ENCODE data around the gene HRH2. TPM values are rescaled to one million over a fixed set of nuclear protein-coding genes. Genes with fewer than 3 reads are reported as not detected.
A peak's percentile ranks its signal among the peaks of the same experiment; 100 is the strongest.

The HRH2 gene
- total RNA-seq, 1 experiment from 2014 or later = 3.3 TPM

GRCh38 chr5:175712681-175713085 is 54.8 kb downstream of the HRH2 start:
- Histone ChIP-seq H3K4ac (ENCODE audit: low read depth, low read length) (no peak overlapping the region), H3K27me3 (ENCODE audit: insufficient read depth, low read length) (no peaks in the 10 kb centered on the region), H2BK120ac (ENCODE audit: low read depth, low read length, poor library complexity, severe bottlenecking) (no peak overlapping the region), H3K79me1 (ENCODE audit: insufficient read depth, low read depth, low read length, poor library complexity, severe bottlenecking) (no peaks in the 10 kb centered on the region), H3T11ph (ENCODE audit: low read length) (no peak overlapping the region), H2BK12ac (ENCODE audit: insufficient read length, low read depth, low read length) (no peak overlapping the region), H4K20me1 (ENCODE audit: control insufficient read depth, insufficient read depth, insufficient read length) (no peaks in the 10 kb centered on the region), H3K79me2 (ENCODE audit: insufficient read depth, low read length) (no peaks in the 10 kb centered on the region), H3K4me1 (ENCODE audit: insufficient read depth, low read length) (no peaks in the 10 kb centered on the region), H2BK5ac (ENCODE audit: insufficient read length, low read length) (no peak overlapping the region), H3K9me3 (ENCODE audit: control insufficient read depth, low read depth, low read length) (peaks cover 6% of the 10 kb centered on the region), H3K14ac (ENCODE audit: insufficient read depth, low read length) (no peak overlapping the region), H3K27ac (ENCODE audit: insufficient read length, low read depth, low read length) (no peak overlapping the region), H4K8ac (replicated peaks; ENCODE audit: insufficient read length, low read depth, low read length) (no peak overlapping the region), H3K23me2 (ENCODE audit: insufficient read length, low read depth, low read length, poor library complexity, severe bottlenecking) (no peaks in the 10 kb centered on the region), H2AFZ (ENCODE audit: low read length) (no peak overlapping the region), H3K56ac (ENCODE audit: insufficient read length, low read depth, low read length) (no peak overlapping the region), H2BK15ac (ENCODE audit: low read depth, low read length) (no peak overlapping the region), H4K91ac (ENCODE audit: insufficient read length, low read depth, low read length) (no peak overlapping the region), H3K18ac (ENCODE audit: insufficient read length, low read depth, low read length) (peak overlapping the region; percentile 12), H2AK5ac (ENCODE audit: insufficient read length, low read length) (no peak overlapping the region), H3K9ac (ENCODE audit: extremely low read depth, insufficient read length, low read length) (no peak overlapping the region), H3K23ac (ENCODE audit: insufficient read length, low read depth, low read length) (no peak overlapping the region), H4K5ac (ENCODE audit: insufficient read length, low read depth, low read length) (no peak overlapping the region), H2BK20ac (ENCODE audit: low read depth, low read length, poor library complexity, severe bottlenecking) (no peak overlapping the region), H3K4me2 (ENCODE audit: insufficient read depth, insufficient read length, low read length) (no peak overlapping the region)
- DNase-seq = no peak
- peaks cover 7 to 9% of the 10 kb centered on the region in 2 experiments for H3K4me1 Mint-ChIP-seq
- TF ChIP-seq CTCF (conservative IDR thresholded peaks at IDR 0.05) = no peak
- H3K4me3 Mint-ChIP-seq = no peak overlapping the region
- no CpG with 5 or more reads among the region's 11 CpGs for WGBS (ENCODE audit: extremely low coverage, insufficient read length, low lambda C conversion rate)
- H3K36me3 Mint-ChIP-seq (ENCODE audit: insufficient read depth in 1 of 3, low read depth in 3 of 3) = peaks cover 27 to 53% (median 38%) of the 10 kb centered on the region in 3 experiments
- H3K27me3 Mint-ChIP-seq (ENCODE audit: low read depth) = peaks cover 16% of the 10 kb centered on the region
- peak overlapping the region in 1 of 3 experiments; percentile 22; a peak in 1 of 7 replicates for H3K27ac Mint-ChIP-seq
- H3K9me3 Mint-ChIP-seq = peaks cover 33 to 36% of the 10 kb centered on the region in 2 experiments
